Amniotic epithelial cell (primary cell): ENCODE measurements around the gene TNFRSF8.
A peak's percentile ranks its signal among the peaks of the same experiment; 100 is the strongest.

Experiments
- DNase-seq: peaks from one replicate; pipeline ENCODE4 v3.0.0-alpha.2; 2010; ENCODE audit warnings: low read depth

The TNFRSF8 gene

GRCh38 chr1:12159816-12160215 is 96.7 kb downstream of the TNFRSF8 start:
- DNase-seq = no peak

GRCh38 chr1:12161324-12161661 is 98.2 kb downstream of the TNFRSF8 start:
- no peak for DNase-seq

- peak; percentile 76 for DNase-seq
Measured at GRCh38 chr1:12161662-12162458, 98.8 kb downstream of the TNFRSF8 start.

DNA sequence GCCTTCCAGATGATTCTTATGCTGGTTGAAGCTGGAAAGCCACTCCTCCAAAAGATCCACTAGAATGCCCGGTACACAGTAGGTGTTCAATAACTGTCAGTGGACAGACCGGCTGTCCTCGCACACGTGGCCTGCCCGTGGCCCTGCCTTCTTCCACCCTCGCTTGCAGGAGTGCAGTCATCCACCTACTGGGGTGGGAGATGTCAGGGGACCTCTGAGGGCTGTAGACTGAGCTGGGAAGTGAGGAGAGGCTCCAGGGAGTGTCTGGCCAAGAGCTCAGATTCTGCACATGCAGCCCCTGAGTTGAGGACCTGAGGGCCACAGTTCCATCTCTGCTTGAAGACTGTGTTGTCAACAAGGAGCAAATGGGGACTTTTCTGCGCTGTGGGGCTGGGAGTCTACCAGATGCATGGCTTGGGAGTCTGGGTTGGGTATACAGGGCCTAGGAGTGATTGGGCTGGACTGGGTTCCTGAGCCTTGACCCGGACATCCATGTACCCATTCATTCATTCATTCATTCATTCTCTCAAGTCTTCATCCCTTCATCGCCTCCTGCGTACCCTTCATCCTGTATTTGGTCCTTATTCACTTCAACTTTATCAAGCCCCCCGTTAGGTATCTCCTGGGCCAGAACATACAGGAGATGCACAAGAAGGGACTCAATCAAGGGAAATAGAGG is 99.5 kb downstream of the TNFRSF8 start:
- DNase-seq = no peak

DNA sequence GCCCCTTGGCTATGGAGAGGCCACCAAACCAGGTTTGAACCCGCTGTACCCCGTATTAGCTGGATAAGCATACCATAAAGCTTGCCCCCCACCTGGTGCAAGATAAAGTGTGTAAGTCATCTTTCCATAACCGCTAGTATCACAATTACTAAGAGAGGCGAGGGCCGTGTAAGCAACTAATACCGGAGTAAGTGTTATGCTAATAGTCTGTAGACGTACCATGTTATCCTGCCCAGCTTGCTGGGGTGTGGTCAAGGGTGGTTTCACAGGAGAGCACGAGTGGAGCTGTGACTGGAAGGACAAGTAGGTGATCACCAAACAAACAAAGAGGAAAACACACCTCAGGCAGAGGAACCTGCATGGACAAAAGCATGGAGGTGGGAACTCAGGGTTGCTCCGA is 100.1 kb downstream of the TNFRSF8 start:
- no peak for DNase-seq

- no peak for DNase-seq
Measured at GRCh38 chr1:12164210-12164609, 101.1 kb downstream of the TNFRSF8 start.

DNA sequence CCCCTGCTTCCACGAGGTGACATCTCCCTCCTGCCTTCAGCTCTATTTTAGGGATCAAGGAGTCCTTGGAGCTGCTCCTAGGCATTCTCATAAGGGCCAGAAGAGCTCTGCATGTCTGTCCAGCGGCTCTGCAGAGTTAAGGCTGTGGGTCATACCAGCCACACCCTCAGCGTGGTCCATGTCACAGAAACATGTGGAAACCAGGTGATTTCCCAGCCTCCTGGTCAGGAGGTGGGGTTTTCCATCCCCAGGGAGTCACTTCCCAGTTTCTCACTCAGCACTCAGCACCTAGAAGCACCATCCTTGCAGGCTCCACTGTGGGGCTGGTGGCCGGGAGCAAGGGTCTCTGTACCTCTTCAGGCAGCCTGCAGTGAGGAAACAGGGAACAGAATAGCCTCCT is 102.2 kb downstream of the TNFRSF8 start:
- no peak for DNase-seq

DNA sequence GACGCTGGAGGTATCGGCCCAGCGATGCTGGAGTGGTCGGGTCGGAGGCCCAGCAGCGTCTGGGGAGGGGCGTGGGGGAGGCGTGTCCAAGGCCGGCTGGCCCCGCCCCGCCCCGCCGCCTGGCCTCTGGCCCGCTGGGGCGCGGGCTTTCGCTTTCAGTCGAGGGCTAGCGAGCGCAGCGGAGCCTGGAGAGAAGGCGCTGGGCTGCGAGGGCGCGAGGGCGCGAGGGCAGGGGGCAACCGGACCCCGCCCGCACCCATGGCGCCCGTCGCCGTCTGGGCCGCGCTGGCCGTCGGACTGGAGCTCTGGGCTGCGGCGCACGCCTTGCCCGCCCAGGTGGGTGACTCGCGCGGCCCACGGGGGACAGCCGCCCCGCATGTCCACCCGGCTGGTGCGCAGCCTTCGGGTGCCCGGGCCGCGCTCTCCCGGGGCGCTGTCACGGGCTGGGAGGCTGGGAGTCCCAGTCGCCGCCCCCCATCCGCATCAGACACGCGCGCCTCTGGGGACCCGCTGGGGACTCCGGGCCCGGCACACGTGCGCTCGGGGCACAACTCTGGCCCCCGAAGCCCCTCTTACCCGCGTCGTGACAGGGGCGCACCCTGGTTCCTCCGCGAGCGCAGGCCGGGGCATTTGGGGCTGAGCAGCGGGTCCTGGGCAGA is 103.9 kb downstream of the TNFRSF8 start, which contains the start of gene TNFRSF1B:
TSS of gene TNFRSF1B (plus strand) at position 158 of the 659 bp plus-strand sequence. CDS start at position 259, 101 bp downstream.
- no peak for DNase-seq

DNA sequence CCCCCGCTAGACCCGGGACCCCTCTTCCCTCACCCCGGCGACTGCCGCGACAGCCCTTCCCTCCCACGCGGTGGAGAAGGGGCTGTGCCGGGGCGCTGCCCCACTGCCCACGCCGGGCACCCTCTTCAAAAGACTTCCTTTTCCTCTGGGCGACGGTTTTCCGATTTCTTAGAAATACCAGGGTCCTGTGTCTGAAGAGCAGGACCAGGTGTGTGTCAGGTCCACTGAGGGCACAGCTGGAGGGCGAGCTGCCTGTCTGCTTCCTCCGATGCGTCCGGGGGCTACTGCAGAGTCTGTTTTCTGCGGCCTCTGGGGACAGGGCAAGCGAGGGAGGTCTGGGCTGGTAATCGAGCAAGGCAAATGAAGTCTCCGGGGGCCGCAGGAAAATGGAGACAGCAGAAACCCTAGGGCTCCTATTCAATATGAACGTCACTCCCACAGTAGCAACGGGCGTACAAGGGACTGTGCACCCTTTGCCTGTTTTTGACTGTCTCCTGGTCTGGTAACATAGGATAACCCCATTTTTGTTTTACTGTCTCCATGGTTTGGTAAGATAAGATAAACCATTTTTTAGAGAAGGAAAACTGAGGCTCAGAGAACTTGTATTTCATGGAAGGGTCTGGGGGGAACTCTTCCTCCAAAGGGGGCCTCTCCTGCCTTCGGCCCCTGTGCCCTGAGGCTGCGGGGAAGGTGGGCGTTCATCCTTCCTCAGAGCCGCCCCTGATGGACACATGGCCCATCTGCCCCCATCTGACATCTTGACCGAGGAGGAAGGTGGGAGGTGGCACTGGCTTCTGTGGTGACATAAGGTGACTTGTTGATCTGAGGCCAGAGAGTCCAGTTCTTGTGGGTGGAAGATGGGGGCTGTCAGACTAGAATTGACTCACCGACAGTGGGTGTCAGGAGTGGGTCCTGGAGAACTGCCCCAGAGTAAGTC is 104.7 kb downstream of the TNFRSF8 start:
- DNase-seq = no peak

DNA sequence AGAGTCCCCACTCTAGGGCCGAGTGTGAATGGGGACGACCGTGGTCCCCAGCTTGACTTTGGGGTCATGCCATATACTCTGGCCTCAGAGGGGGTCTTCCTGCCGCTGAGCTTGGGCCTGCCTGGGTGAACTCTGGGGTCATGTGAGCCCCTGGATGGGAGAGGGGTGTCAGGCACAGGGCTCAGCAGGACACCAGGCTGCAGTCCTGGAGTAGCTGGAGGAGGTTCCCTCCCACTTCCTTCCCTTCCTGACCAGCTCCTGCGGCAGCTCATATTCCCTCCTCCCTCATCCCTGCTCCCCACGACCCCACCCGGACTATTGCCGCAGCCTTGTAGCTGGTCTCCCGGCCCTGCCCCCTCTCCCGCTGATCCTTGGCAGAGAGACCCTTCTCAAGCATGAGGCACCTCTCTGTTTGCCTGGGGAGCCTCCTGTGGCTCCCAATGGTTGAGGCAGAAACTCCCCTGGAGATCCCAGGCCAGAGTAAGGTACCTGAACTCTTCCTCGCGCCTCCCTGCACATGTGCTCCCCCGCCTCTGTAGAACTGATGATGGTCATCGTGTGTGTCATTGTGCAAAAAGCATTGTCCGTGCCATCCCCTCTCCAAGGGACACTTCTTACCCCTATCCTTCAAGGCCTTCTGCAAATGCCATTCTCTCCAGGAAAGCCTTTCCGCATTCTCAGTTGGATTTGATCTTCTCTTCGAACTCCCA is 105.5 kb downstream of the TNFRSF8 start:
- DNase-seq = no peak

DNA sequence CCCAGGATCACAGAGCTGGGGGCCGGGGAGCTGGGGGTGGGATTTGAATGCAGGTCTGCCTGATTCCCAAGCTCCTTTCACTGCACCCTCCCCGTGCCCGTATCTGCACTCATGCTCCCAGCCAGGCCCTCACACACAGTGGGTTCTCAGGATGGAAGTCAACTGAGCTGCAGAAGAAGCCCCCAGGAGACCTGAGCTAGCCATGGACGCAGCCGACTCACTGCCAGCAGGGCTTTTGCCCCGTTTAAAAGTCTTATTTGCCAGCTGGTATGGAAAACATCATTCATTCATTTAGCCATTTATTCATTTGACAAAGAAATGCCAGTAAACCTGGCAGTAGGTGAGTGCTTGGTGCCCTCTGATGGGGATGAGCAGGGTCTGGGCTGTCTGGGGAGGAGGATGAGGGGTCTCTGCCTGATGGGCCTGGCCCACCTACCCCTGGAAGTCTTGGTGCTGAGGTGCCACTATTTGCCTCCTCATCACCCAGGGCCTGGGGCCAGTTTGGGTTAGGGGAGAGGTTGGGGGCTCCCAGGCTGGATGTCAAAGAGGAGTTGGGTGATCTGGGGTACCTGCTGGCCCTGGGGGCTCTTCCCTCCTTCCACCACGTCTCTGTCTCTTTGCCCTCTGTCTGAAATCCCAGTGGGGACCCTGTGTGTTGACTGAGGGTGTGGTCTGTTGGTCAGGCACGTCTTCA is 106.5 kb downstream of the TNFRSF8 start:
- DNase-seq = no peak

GRCh38 chr1:12170263-12170671 is 107.2 kb downstream of the TNFRSF8 start:
- DNase-seq = no peak

- no peak for DNase-seq
Measured at GRCh38 chr1:12171206-12172041, 108.3 kb downstream of the TNFRSF8 start.

DNA sequence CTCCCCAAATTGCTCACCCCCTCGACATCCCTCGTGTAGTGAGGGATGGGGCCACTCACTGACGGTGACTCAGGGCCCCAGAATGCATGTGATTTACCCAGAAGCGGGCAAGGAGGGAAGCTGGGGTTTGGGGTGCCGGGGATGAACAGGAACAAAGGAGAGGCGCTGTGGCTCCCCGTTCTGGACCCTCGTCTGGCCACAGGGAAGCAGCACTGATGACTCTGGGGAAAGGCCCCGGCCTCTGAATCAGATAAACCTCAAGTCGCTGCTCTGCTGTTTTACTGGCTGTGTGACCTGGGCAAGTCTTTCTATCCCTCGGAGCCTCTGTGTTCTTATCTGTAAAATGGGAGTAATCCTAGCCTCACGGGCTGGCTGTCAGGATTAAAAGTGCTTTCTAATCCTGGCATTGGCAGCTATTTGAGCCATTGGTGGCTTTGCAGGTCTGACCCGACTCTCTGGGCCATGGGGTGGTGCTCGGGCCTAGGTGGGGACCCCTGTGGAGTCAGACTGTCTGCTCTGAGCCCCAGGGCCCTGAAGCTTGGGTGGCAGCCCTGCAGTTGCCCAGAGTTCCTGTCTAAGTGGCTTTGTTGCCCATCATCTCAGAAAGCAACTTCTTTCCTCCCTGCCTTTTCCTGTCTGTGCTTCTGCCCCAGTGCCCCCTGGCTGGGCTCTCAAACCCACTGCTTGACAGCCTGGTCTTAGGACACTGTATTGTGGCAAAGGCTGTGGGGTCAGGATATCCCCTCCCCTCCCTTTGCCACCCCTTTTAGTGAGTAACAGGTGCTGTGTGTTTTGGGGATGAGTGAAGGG is 109.1 kb downstream of the TNFRSF8 start:
- no peak for DNase-seq

GRCh38 chr1:12173041-12173509 is 110.0 kb downstream of the TNFRSF8 start:
- DNase-seq = no peak

GRCh38 chr1:12173631-12174121 is 110.6 kb downstream of the TNFRSF8 start:
- DNase-seq = no peak

DNA sequence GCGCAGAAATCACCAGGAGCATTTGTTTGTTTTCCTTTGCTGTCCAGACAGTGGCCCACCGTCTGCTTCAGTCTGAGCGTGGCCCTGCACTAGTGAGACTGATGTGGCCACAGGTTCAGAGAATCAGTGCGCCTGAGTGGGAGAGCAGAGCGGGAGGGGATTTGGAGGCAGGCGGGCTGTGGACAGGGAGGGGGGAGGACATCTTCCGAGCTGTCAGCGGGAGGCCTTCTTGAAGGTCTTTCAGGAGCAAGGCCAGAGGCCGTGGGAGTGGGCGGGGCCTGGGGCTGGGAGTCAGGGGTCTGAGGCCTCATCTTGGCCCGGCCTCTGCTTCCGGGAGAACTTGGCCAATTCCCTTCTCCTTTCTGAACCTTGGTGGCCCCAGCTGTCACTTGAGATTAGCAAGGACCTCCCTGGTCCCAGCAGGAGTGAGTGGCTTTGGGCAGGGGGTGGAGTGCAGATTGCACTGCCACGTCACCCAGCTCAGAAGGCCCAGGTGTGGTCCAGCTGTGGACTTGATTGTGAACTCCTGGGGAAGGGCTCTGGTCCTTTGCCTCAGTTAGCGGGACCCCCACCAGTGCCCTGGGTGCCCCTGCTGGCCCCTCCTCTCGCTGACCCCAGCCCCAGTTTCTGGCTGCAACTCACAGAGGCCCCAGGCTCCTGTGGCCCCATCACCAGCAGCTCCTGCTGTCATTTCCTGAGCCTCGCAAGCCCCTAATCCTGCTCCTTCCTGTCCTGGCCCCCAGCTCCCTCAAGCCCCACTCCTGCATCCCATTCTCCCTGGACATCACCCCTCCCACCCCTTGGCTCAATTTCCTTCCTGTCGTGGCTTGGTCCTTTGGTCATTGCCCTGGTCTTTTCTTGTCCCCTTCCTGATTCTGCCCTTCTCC is 112.1 kb downstream of the TNFRSF8 start:
- peak; percentile 32 for DNase-seq
